K562 (cell line): ENCODE results near the gene PRR7. TPM values are rescaled to one million over a fixed set of nuclear protein-coding genes. Genes with fewer than 3 reads are reported as not detected.
A peak's percentile ranks its signal among the peaks of the same experiment; 100 is the strongest.

Experiments
- ARID3B ChIP-seq: fragments of 250-450 bp; sonication (Bioruptor Pico); IDR thresholded peaks from 2 replicates; pipeline ENCODE4 v1.4.0; 2020; ENCODE audit warnings: borderline replicate concordance
- CBX8 ChIP-seq: fragments of 200-600 bp; sonication (generic); IDR thresholded peaks from 2 replicates; pipeline ENCODE4 v1.6.1; 2012; ENCODE audit warnings: borderline replicate concordance, mixed run types, low read depth, mild to moderate bottlenecking, moderate library complexity, mixed read lengths, low read length, control low read depth, inconsistent platforms; ENCODE audit not compliant: poor library complexity, severe bottlenecking; ENCODE audit errors: extremely low read depth
- COPS2 ChIP-seq: fragments of 450-650 bp; conservative IDR thresholded peaks from 2 replicates; pipeline ENCODE4 v1.6.1; 2016; ENCODE audit warnings: mild to moderate bottlenecking, moderate library complexity
- CTBP1 ChIP-seq: fragments of 450-650 bp; IDR thresholded peaks from 2 replicates; pipeline ENCODE4 v1.6.1; 2016; ENCODE audit warnings: borderline replicate concordance
- EP300 ChIP-seq: IDR thresholded peaks from 2 replicates; pipeline ENCODE4 v1.6.1; 2012; ENCODE audit warnings: low read length, improper control_type of control experiment
- FOXA1 ChIP-seq: fragments of 450-650 bp; IDR thresholded peaks from 2 replicates; pipeline ENCODE4 v1.6.1; 2016; ENCODE audit warnings: mild to moderate bottlenecking, borderline replicate concordance
- HCFC1 ChIP-seq: IDR thresholded peaks from 2 replicates; pipeline ENCODE4 v1.6.1; 2012; ENCODE audit warnings: low read depth, low read length, improper control_type of control experiment
- PHB2 ChIP-seq: fragments of 450-650 bp; IDR thresholded peaks from 2 replicates; pipeline ENCODE4 v1.6.1; 2017; ENCODE audit warnings: low read depth
- TAF1 ChIP-seq: IDR thresholded peaks from 2 replicates; pipeline ENCODE4 v1.6.1; 2011; ENCODE audit warnings: mild to moderate bottlenecking, low read length, moderate library complexity; ENCODE audit not compliant: insufficient read depth, control insufficient read depth, severe bottlenecking; ENCODE audit errors: extremely low read depth
- U2AF1 ChIP-seq: fragments of 200-400 bp; formaldehyde crosslinking; optimal IDR thresholded peaks from 2 replicates; pipeline ENCODE3; 2017; ENCODE audit warnings: mild to moderate bottlenecking, low read depth, low read length, moderate library complexity
- ZBTB11 ChIP-seq, 3 experiments: fragments of 200-800 bp in 1 of 3; fragments of 250-450 bp in 1 of 3; fragments of 450-650 bp in 1 of 3; sonication (Bioruptor Pico) in 1 of 3; sonication (Bioruptor generic) in 1 of 3; formaldehyde crosslinking in 1 of 3; IDR thresholded peaks; 2 replicates each; pipeline versions ENCODE4 v1.6.1 to v1.8.0; 2016 to 2022; ENCODE audit warnings: mild to moderate bottlenecking in 2 of 3, missing genetic modification characterization in 2 of 3, missing compliant biosample characterization in 1 of 3, moderate library complexity in 1 of 3
- ZBTB26 ChIP-seq: fragments of 450-650 bp; formaldehyde crosslinking; IDR thresholded peaks from 2 replicates; pipeline ENCODE4 v1.4.0; 2022; ENCODE audit warnings: missing genetic modification characterization
- ZBTB43 ChIP-seq: sonication (generic); formaldehyde crosslinking; IDR thresholded peaks from 2 replicates; pipeline ENCODE4 v1.8.0; 2023; ENCODE audit warnings: mild to moderate bottlenecking, missing genetic modification reagents
- ZNF280A ChIP-seq: fragments of 450-650 bp; IDR thresholded peaks from 2 replicates; pipeline ENCODE4 v1.6.1; 2018; ENCODE audit warnings: mild to moderate bottlenecking, low read depth; ENCODE audit not compliant: partially characterized antibody
- ZNF583 ChIP-seq: fragments of 250-450 bp; sonication (Bioruptor Pico); IDR thresholded peaks from 2 replicates; pipeline ENCODE4 v1.4.0; 2020
- polyA plus RNA-seq, 8 experiments: library from polyadenylated mRNA; depleted of rRNA in 4 of 8; stranded (reverse) in 5 of 8; unstranded in 3 of 8; fragments of >200 nt; fragmentation: Nextera tagmentation in 2 of 8; fragmentation: Illumina TruSeq in 1 of 8; extraction: Ambion mirVana in 2 of 8; extraction: Trizol in 1 of 8; gene quantifications; 2 replicates each; pipeline versions ENCODE4 v1.2.1 to v1.2.3, GENCODE V29; 2011 to 2014; ENCODE audit warnings: inconsistent platforms in 1 of 8, missing spikeins in 1 of 8
- total RNA-seq, 7 experiments: library from RNA; depleted of rRNA in 6 of 7; stranded (reverse); fragments of >200 nt in 6 of 7; fragmentation: Illumina TruSeq in 2 of 7; extraction: Trizol in 2 of 7; gene quantifications; 2 replicates each; pipeline versions ENCODE4 v1.2.1 to v1.2.3, GENCODE V29; 2011 to 2021; ENCODE audit warnings: low replicate concordance in 1 of 7

The PRR7 gene
- total and polyA plus RNA-seq, 9 of the 15 experiments (the other 6 are each of a cell fraction or from before 2014, with no cell fraction given) = 0.80 to 11.3 (median 10.4) TPM; not detected in 4

GRCh38 chr5:177427211-177427822 lies 19.3 kb upstream of the PRR7 start (continued):
- TF ChIP-seq TAF1 (peak; percentile 26), ARID3B (CRISPR knock-in tag) (no peak), COPS2 (no peak), ZBTB43 (no peak), ZBTB26 (CRISPR knock-in tag) (no peak), EP300 (no peak), ZBTB11 (CRISPR knock-in tag; IDR thresholded peaks at IDR 0.05) (0 out of 6 replicates have a peak, but pooled peaks of 1 of the 3 experiments have one; percentile 47), U2AF1 (no peak), ZNF280A (no peak), CBX8 (no peak), FOXA1 (no peak), ZNF583 (CRISPR knock-in tag) (no peak), HCFC1 (no peak), CTBP1 (no peak), PHB2 (no peak)
